Fibroblast of lung (primary cell): ENCODE results near the gene SYNDIG1. TPM values are rescaled to one million over a fixed set of nuclear protein-coding genes. Genes with fewer than 3 reads are reported as not detected.

Experiments
- DNase-seq, 2 donors: peaks; one replicate each; pipeline versions ENCODE4 v3.0.0 to v3.0.0-alpha.2; 2010; ENCODE audit warnings: low read depth in 2 of 2
- H2AFZ ChIP-seq: 2 replicates; pipeline ENCODE4 v1.5.1; 2012; ENCODE audit warnings: low read length, control low read depth, inconsistent platforms
- H3K27ac ChIP-seq: 2 replicates; pipeline ENCODE4 v1.5.1; 2011; ENCODE audit warnings: low read length, control low read depth; ENCODE audit not compliant: insufficient read depth
- H3K27me3 ChIP-seq: 2 replicates; pipeline ENCODE4 v1.5.1; 2011; ENCODE audit warnings: mild to moderate bottlenecking, low read length; ENCODE audit not compliant: control insufficient read depth, insufficient read depth
- H3K36me3 ChIP-seq: 2 replicates; pipeline ENCODE4 v1.5.1; 2011; ENCODE audit warnings: low read length; ENCODE audit not compliant: control insufficient read depth, insufficient read depth
- H3K4me1 ChIP-seq: 2 replicates; pipeline ENCODE4 v1.5.1; 2011; ENCODE audit warnings: low read length; ENCODE audit not compliant: control insufficient read depth, insufficient read depth; ENCODE audit errors: extremely low read depth
- H3K4me2 ChIP-seq: 2 replicates; pipeline ENCODE4 v1.5.1; 2011; ENCODE audit warnings: low read length, control low read depth; ENCODE audit not compliant: insufficient read depth; ENCODE audit errors: extremely low read depth
- H3K4me3 ChIP-seq, 4 experiments: fragments of 200-600 bp in 1 of 4; sonication (generic) in 1 of 4; replicated peaks in 1 of 4; 2 replicates each; pipeline ENCODE4 v1.5.1; 2011 to 2016; ENCODE audit warnings: low read length in 4 of 4, low read depth in 3 of 4, mild to moderate bottlenecking in 3 of 4, control low read depth in 2 of 4, inconsistent platforms in 1 of 4, mixed read lengths in 1 of 4; ENCODE audit not compliant: insufficient read depth in 1 of 4; ENCODE audit errors: control extremely low read depth in 1 of 4
- H3K79me2 ChIP-seq: 2 replicates; pipeline ENCODE4 v1.5.1; 2012; ENCODE audit warnings: mild to moderate bottlenecking, low read length, inconsistent platforms; ENCODE audit not compliant: control insufficient read depth, insufficient read depth
- H3K9ac ChIP-seq: 2 replicates; pipeline ENCODE4 v1.5.1; 2011; ENCODE audit warnings: mild to moderate bottlenecking, low read length, control low read depth; ENCODE audit not compliant: insufficient read depth
- H3K9me3 ChIP-seq: 2 replicates; pipeline ENCODE4 v1.5.1; 2012; ENCODE audit warnings: low read depth, low read length; ENCODE audit not compliant: control insufficient read depth, insufficient read depth
- H4K20me1 ChIP-seq: 2 replicates; pipeline ENCODE4 v1.5.1; 2011; ENCODE audit warnings: low read length; ENCODE audit not compliant: control insufficient read depth, insufficient read depth; ENCODE audit errors: extremely low read depth
- CTCF ChIP-seq, 2 donors: IDR thresholded peaks in 1 of 2; conservative IDR thresholded peaks in 1 of 2; 1 replicate in 1 of 2; 2 replicates in 1 of 2; pipeline ENCODE4 v1.5.1; 2011 to 2012; ENCODE audit warnings: low read length in 2 of 2, control low read depth in 1 of 2, inconsistent platforms in 1 of 2, low read depth in 1 of 2, mild to moderate bottlenecking in 1 of 2
- EZH2 ChIP-seq: IDR thresholded peaks from 2 replicates; pipeline ENCODE4 v1.5.1; 2012; ENCODE audit warnings: low read length, control low read depth, mild to moderate bottlenecking; ENCODE audit errors: missing control alignments
- polyA plus RNA-seq, 2 donors: library from polyadenylated mRNA; depleted of rRNA in 1 of 2; stranded (reverse) in 1 of 2; unstranded in 1 of 2; fragments of >200 nt; gene quantifications; 2 replicates each; pipeline ENCODE4 v1.2.1, GENCODE V29; 2011 to 2012; ENCODE audit warnings: missing spikeins in 1 of 2
- total RNA-seq: library from RNA; depleted of rRNA; stranded (reverse); fragments of >200 nt; gene quantifications from 2 replicates; pipeline ENCODE4 v1.2.1, GENCODE V29; 2014

Gene SYNDIG1
- total and polyA plus RNA-seq, 2 donors (not counting 1 experiment from before 2014, with no cell fraction given) = 0.02 to 0.17 TPM

- no peak overlapping the region for H3K9ac ChIP-seq
- H3K79me2 ChIP-seq = no peaks in the 10 kb centered on the region
- no peak overlapping the region for H2AFZ ChIP-seq
- no peak overlapping the region for H3K4me2 ChIP-seq
- no peak for DNase-seq
- H3K36me3 ChIP-seq = no peaks in the 10 kb centered on the region
- H4K20me1 ChIP-seq = no peaks in the 10 kb centered on the region
- no peaks in the 10 kb centered on the region for H3K4me1 ChIP-seq
- H3K9me3 ChIP-seq = no peaks in the 10 kb centered on the region
- H3K27ac ChIP-seq = no peak overlapping the region
- H3K4me3 ChIP-seq = no peak overlapping the region
- no peak for TF ChIP-seq EZH2
- TF ChIP-seq CTCF (conservative IDR thresholded peaks at IDR 0.05 in 1 of 2, IDR thresholded peaks at IDR 0.05 in 1 of 2; ENCODE audit: low read depth in 1 of 2, low read length in 2 of 2) = no peak
- H3K27me3 ChIP-seq = no peaks in the 10 kb centered on the region
Observed at GRCh38 chr20:24573557-24573956, 104.1 kb downstream of the SYNDIG1 start.

DNA sequence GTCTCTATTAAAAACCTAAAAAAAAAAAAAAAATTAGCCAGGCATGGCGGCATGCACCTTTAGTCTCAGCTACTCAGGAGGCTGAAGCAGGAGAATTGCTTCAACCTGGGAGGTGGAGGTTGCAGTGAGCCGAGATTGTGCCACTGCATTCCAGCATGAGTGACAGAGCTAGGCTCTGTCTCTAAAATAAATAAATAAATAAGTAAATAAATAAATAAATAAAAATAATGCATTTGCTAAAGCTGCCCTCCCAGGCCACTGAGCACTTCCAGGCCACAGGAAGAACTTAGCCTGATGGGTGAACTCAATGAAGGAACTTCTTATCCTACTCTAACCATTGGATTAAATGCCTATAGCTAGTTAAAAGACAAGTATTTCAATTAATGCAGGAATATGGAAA lies 104.9 kb downstream of the SYNDIG1 start:
- Histone ChIP-seq H3K4me2 (no peak overlapping the region), H3K9ac (no peak overlapping the region), H3K27me3 (no peaks in the 10 kb centered on the region), H3K36me3 (no peaks in the 10 kb centered on the region), H3K4me3 (no peak overlapping the region), H3K27ac (no peak overlapping the region), H2AFZ (no peak overlapping the region), H4K20me1 (no peaks in the 10 kb centered on the region), H3K9me3 (no peaks in the 10 kb centered on the region), H3K79me2 (no peaks in the 10 kb centered on the region), H3K4me1 (no peaks in the 10 kb centered on the region)
- no peak for DNase-seq
- TF ChIP-seq CTCF (conservative IDR thresholded peaks at IDR 0.05 in 1 of 2, IDR thresholded peaks at IDR 0.05 in 1 of 2; ENCODE audit: low read depth in 1 of 2, low read length in 2 of 2) (no peak), EZH2 (no peak)

- Histone ChIP-seq H4K20me1 (no peaks in the 10 kb centered on the region), H3K4me2 (no peak overlapping the region), H3K4me3 (no peak overlapping the region), H3K79me2 (no peaks in the 10 kb centered on the region), H3K9me3 (no peaks in the 10 kb centered on the region), H3K36me3 (no peaks in the 10 kb centered on the region), H3K27ac (no peak overlapping the region), H3K9ac (no peak overlapping the region), H3K4me1 (no peaks in the 10 kb centered on the region), H3K27me3 (no peaks in the 10 kb centered on the region), H2AFZ (no peak overlapping the region)
- no peak for DNase-seq
- TF ChIP-seq EZH2 = no peak
- TF ChIP-seq CTCF (conservative IDR thresholded peaks at IDR 0.05 in 1 of 2, IDR thresholded peaks at IDR 0.05 in 1 of 2; ENCODE audit: low read depth in 1 of 2, low read length in 2 of 2) = no peak
Observed at GRCh38 chr20:24574797-24575196, 105.4 kb downstream of the SYNDIG1 start.
